H1 (cell line): Measurements from ENCODE around the gene FAM53B. TPM values are rescaled to one million over a fixed set of nuclear protein-coding genes. Genes with fewer than 3 reads are reported as not detected.

Experiments
- CTCF ChIA-PET: fragments of 300-600 bp; sonication (Branson Sonifier 250); formaldehyde crosslinking; loops from one replicate; lab custom pipeline; 2021; ENCODE audit not compliant: partially characterized antibody; lab: Charles Lee
- POLR2A ChIA-PET: fragments of 300-600 bp; sonication (Branson Sonifier 250); formaldehyde crosslinking; loops from one replicate; lab custom pipeline; 2021; ENCODE audit warnings: inconsistent platforms; ENCODE audit not compliant: partially characterized antibody; lab: Charles Lee
- DNase-seq, 2 experiments: peaks; one replicate each; pipeline versions ENCODE4 v3.0.0 to v3.0.0-alpha.2; 2010 to 2022; ENCODE audit warnings: low spot score in 2 of 2, low read depth in 1 of 2, mixed read lengths in 1 of 2
- FAIRE-seq: peaks from 2 replicates; lab custom pipeline; 2011; peaks lifted over from hg19 to GRCh38; lab: Jason Lieb, UNC
- H2AFZ ChIP-seq: 2 replicates; pipeline ENCODE4 v1.8.1; 2012; ENCODE audit warnings: low read length, inconsistent platforms
- H2AK5ac ChIP-seq: 2 replicates; pipeline ENCODE4 v1.6.1; 2013; ENCODE audit warnings: low read depth, low read length
- H2BK120ac ChIP-seq: replicated peaks from 2 replicates; pipeline ENCODE3; 2013; ENCODE audit warnings: low read depth, low read length, inconsistent platforms
- H2BK12ac ChIP-seq: 2 replicates; pipeline ENCODE4 v1.6.1; 2013; ENCODE audit warnings: low read depth, low read length
- H2BK15ac ChIP-seq: 2 replicates; pipeline ENCODE4 v1.6.1; 2013; ENCODE audit warnings: low read length
- H2BK20ac ChIP-seq: 2 replicates; pipeline ENCODE4 v1.6.1; 2013; ENCODE audit warnings: low read length
- H2BK5ac ChIP-seq: 2 replicates; pipeline ENCODE4 v1.6.1; 2013; ENCODE audit warnings: low read depth, low read length
- H3K14ac ChIP-seq: 2 replicates; pipeline ENCODE4 v1.6.1; 2013; ENCODE audit warnings: inconsistent platforms; ENCODE audit not compliant: insufficient read length
- H3K18ac ChIP-seq: 2 replicates; pipeline ENCODE4 v1.6.1; 2013; ENCODE audit warnings: low read length; ENCODE audit errors: extremely low read depth
- H3K23ac ChIP-seq: 2 replicates; pipeline ENCODE4 v1.6.1; 2013; ENCODE audit warnings: inconsistent platforms; ENCODE audit not compliant: insufficient read length
- H3K23me2 ChIP-seq: 2 replicates; pipeline ENCODE4 v1.6.1; 2013; ENCODE audit warnings: low read depth, low read length
- H3K27ac ChIP-seq: 2 replicates; pipeline ENCODE4 v1.6.1; 2011; ENCODE audit warnings: low read depth, low read length, inconsistent platforms
- H3K27me3 ChIP-seq, 4 experiments: replicated peaks in 1 of 4; 1 replicate in 1 of 4; 2 replicates in 3 of 4; pipeline versions ENCODE4 v1.6.1 to v1.8.1; 2011 to 2013; ENCODE audit warnings: low read length in 3 of 4, mild to moderate bottlenecking in 3 of 4, inconsistent platforms in 2 of 4, mixed read lengths in 2 of 4, moderate library complexity in 1 of 4; ENCODE audit not compliant: control insufficient read depth in 3 of 4, insufficient read depth in 3 of 4; ENCODE audit errors: extremely low read depth in 1 of 4
- H3K36me3 ChIP-seq, 4 experiments: 2 replicates each; pipeline versions ENCODE4 v1.6.1 to v1.8.1; 2011 to 2013; ENCODE audit warnings: mild to moderate bottlenecking in 4 of 4, low read length in 3 of 4, moderate library complexity in 2 of 4, control low read depth in 1 of 4, inconsistent platforms in 1 of 4; ENCODE audit not compliant: insufficient read depth in 4 of 4, control insufficient read depth in 2 of 4
- H3K4ac ChIP-seq: replicated peaks from 2 replicates; pipeline ENCODE3; 2013; ENCODE audit warnings: low read length, low read depth, mixed read lengths, inconsistent platforms; ENCODE audit not compliant: insufficient read length
- H3K4me1 ChIP-seq, 4 experiments: replicated peaks in 1 of 4; 1 replicate in 1 of 4; 2 replicates in 3 of 4; pipeline versions ENCODE4 v1.6.1 to v1.8.1; 2011 to 2013; ENCODE audit warnings: low read length in 3 of 4, inconsistent platforms in 2 of 4, mixed read lengths in 1 of 4; ENCODE audit not compliant: insufficient read depth in 4 of 4, control insufficient read depth in 3 of 4
- H3K4me2 ChIP-seq, 2 experiments: 2 replicates each; pipeline versions ENCODE4 v1.6.1 to v1.8.1; 2011 to 2013; ENCODE audit warnings: low read depth in 2 of 2, low read length in 2 of 2, control low read depth in 1 of 2, inconsistent platforms in 1 of 2, mild to moderate bottlenecking in 1 of 2; ENCODE audit not compliant: insufficient read depth in 1 of 2
- H3K4me3 ChIP-seq, 4 experiments: fragments of 200-600, 300-600 bp in 1 of 4; sonication (generic), shearing (Covaris generic), sonication (Bioruptor Twin) in 1 of 4; 2 replicates each; pipeline versions ENCODE4 v1.5.1 to v1.8.1; 2011 to 2016; ENCODE audit warnings: low read length in 4 of 4, low read depth in 3 of 4, control low read depth in 2 of 4, inconsistent platforms in 2 of 4, mild to moderate bottlenecking in 2 of 4, mixed read lengths in 1 of 4, moderate library complexity in 1 of 4; ENCODE audit not compliant: insufficient read depth in 2 of 4; ENCODE audit errors: extremely low read depth in 1 of 4
- H3K56ac ChIP-seq: replicated peaks from 2 replicates; pipeline ENCODE3; 2013; ENCODE audit warnings: low read depth, mild to moderate bottlenecking, mixed read lengths, low read length, inconsistent platforms; ENCODE audit not compliant: insufficient read length
- H3K79me1 ChIP-seq: 2 replicates; pipeline ENCODE4 v1.6.1; 2013; ENCODE audit warnings: low read depth, low read length, control low read depth
- H3K79me2 ChIP-seq, 2 experiments: 2 replicates each; pipeline versions ENCODE4 v1.6.1 to v1.8.1; 2012 to 2013; ENCODE audit warnings: low read length in 2 of 2, mild to moderate bottlenecking in 2 of 2, inconsistent platforms in 1 of 2; ENCODE audit not compliant: insufficient read depth in 2 of 2, control insufficient read depth in 1 of 2
- H3K9ac ChIP-seq, 4 experiments: replicated peaks in 1 of 4; 1 replicate in 1 of 4; 2 replicates in 3 of 4; pipeline versions ENCODE4 v1.6.1 to v1.8.1; 2011 to 2013; ENCODE audit warnings: low read depth in 3 of 4, low read length in 3 of 4, control low read depth in 2 of 4, mild to moderate bottlenecking in 2 of 4, moderate library complexity in 2 of 4, inconsistent platforms in 1 of 4; ENCODE audit errors: extremely low read depth in 1 of 4
- H3K9me3 ChIP-seq, 2 experiments: 2 replicates each; pipeline versions ENCODE4 v1.6.1 to v1.8.1; 2012 to 2013; ENCODE audit warnings: mild to moderate bottlenecking in 2 of 2, moderate library complexity in 2 of 2, control low read depth in 1 of 2, inconsistent platforms in 1 of 2, low read depth in 1 of 2, low read length in 1 of 2, mixed read lengths in 1 of 2; ENCODE audit not compliant: insufficient read depth in 2 of 2
- H4K20me1 ChIP-seq, 2 experiments: replicated peaks in 1 of 2; 2 replicates each; pipeline versions ENCODE3 to v1.8.1; 2011 to 2013; ENCODE audit warnings: inconsistent platforms in 2 of 2, low read length in 2 of 2, mild to moderate bottlenecking in 1 of 2; ENCODE audit not compliant: insufficient read depth in 2 of 2, control insufficient read depth in 1 of 2
- H4K5ac ChIP-seq: 2 replicates; pipeline ENCODE4 v1.6.1; 2013; ENCODE audit warnings: low read length, low read depth, mixed read lengths, inconsistent platforms; ENCODE audit not compliant: insufficient read length
- H4K8ac ChIP-seq: 2 replicates; pipeline ENCODE4 v1.8.0; 2013; ENCODE audit warnings: mild to moderate bottlenecking, moderate library complexity, low read length, inconsistent platforms; ENCODE audit not compliant: insufficient read depth; ENCODE audit errors: extremely low read depth
- H4K91ac ChIP-seq: replicated peaks from 2 replicates; pipeline ENCODE3; 2013; ENCODE audit warnings: low read length, mixed read lengths, inconsistent platforms; ENCODE audit not compliant: insufficient read length
- CREB1 ChIP-seq: IDR thresholded peaks from 2 replicates; pipeline ENCODE4 v1.6.1; 2012; ENCODE audit warnings: inconsistent platforms
- E2F6 ChIP-seq: IDR thresholded peaks from 2 replicates; pipeline ENCODE4 v1.6.1; 2012; ENCODE audit warnings: inconsistent platforms
- EZH2 ChIP-seq: fragments of 200-600 bp; sonication (generic); IDR thresholded peaks from 2 replicates; pipeline ENCODE4 v1.7.1; 2012; ENCODE audit warnings: low read depth, mild to moderate bottlenecking, moderate library complexity, low read length, inconsistent platforms; ENCODE audit not compliant: severe bottlenecking
- GABPA ChIP-seq: IDR thresholded peaks from 2 replicates; pipeline ENCODE4 v1.6.1; 2011; ENCODE audit warnings: mild to moderate bottlenecking, low read length, moderate library complexity, borderline replicate concordance; ENCODE audit not compliant: insufficient read depth
- KDM1A ChIP-seq: fragments of 200-600, 300-600 bp; sonication (generic); IDR thresholded peaks from 2 replicates; pipeline ENCODE4 v1.7.1; 2016; ENCODE audit warnings: mild to moderate bottlenecking, low read length, borderline replicate concordance
- NANOG ChIP-seq: IDR thresholded peaks from 2 replicates; pipeline ENCODE4 v1.6.1; 2011; ENCODE audit warnings: low read length, low read depth, mild to moderate bottlenecking, inconsistent platforms; ENCODE audit not compliant: insufficient read depth, poor library complexity, severe bottlenecking
- NRF1 ChIP-seq: IDR thresholded peaks from 2 replicates; pipeline ENCODE4 v1.6.1; 2011; ENCODE audit warnings: mild to moderate bottlenecking, low read depth, low read length, improper control_type of control experiment
- POLR2AphosphoS5 ChIP-seq: IDR thresholded peaks from 2 replicates; pipeline ENCODE4 v1.6.1; 2011; ENCODE audit warnings: low read depth, low read length
- RBBP5 ChIP-seq: IDR thresholded peaks from 2 replicates; pipeline ENCODE4 v1.7.1; 2012; ENCODE audit warnings: low read depth, mild to moderate bottlenecking, inconsistent platforms, low read length, moderate library complexity, borderline replicate concordance
- SIN3A ChIP-seq, 2 experiments: IDR thresholded peaks in 1 of 2; conservative IDR thresholded peaks in 1 of 2; 2 replicates each; pipeline ENCODE4 v1.6.1; 2011 to 2012; ENCODE audit warnings: low read length in 2 of 2, improper control_type of control experiment in 1 of 2, low read depth in 1 of 2, mild to moderate bottlenecking in 1 of 2
- SP2 ChIP-seq: IDR thresholded peaks from 2 replicates; pipeline ENCODE4 v1.6.1; 2012; ENCODE audit warnings: mild to moderate bottlenecking, low read length, inconsistent platforms
- TCF12 ChIP-seq: IDR thresholded peaks from 2 replicates; pipeline ENCODE4 v1.6.1; 2011; ENCODE audit warnings: low read depth, mild to moderate bottlenecking, low read length
- TEAD4 ChIP-seq: IDR thresholded peaks from 2 replicates; pipeline ENCODE4 v1.6.1; 2012; ENCODE audit warnings: low read depth, low read length, inconsistent platforms, mixed read lengths
- YY1 ChIP-seq: IDR thresholded peaks from 2 replicates; pipeline ENCODE4 v1.6.1; 2011; ENCODE audit warnings: low read depth, mild to moderate bottlenecking, low read length
- WGBS, 2 experiments: shearing (Covaris generic) in 1 of 2; methylation state at CpG; one replicate each; pipeline versions ENCODE4 v1.1.6 to v1.1.7; 2013 to 2015; ENCODE audit warnings: low lambda C conversion rate in 2 of 2, mixed read lengths in 2 of 2, inconsistent platforms in 1 of 2, low coverage in 1 of 2, missing lambda C conversion rate in 1 of 2; ENCODE audit not compliant: insufficient replicate concordance in 2 of 2, insufficient coverage in 1 of 2, insufficient read length in 1 of 2; ENCODE audit errors: extremely low coverage in 1 of 2, missing lambda C conversion rate in 1 of 2; 5-methylcytosine and 5-hydroxymethylcytosine counted together
- polyA plus RNA-seq, 7 experiments: library from polyadenylated mRNA; depleted of rRNA in 3 of 7; stranded (reverse) in 5 of 7; unstranded in 2 of 7; fragments of >200 nt in 5 of 7; fragments of 200-250 nt in 2 of 7; gene quantifications; 1 replicate in 5 of 7; 2 replicates in 1 of 7; 4 replicates in 1 of 7; pipeline versions ENCODE4 v1.2.1 to v1.2.3, GENCODE V29; 2011 to 2013; ENCODE audit warnings: missing spikeins in 2 of 7, mixed read lengths in 2 of 7
- total RNA-seq: library from RNA; stranded (reverse); fragmentation: NEBNext Ultra II Directional; extraction: Animal tissue kit (Norgen Biotek cat#: 25700); gene quantifications from 2 replicates; pipeline ENCODE4 v1.2.1, GENCODE V29; 2021

Gene FAM53B
- total and polyA plus RNA-seq, 2 of the 8 experiments (the other 6 are each of a cell fraction or from before 2014, with no cell fraction given) = 5.3 to 14.4 TPM

DNA sequence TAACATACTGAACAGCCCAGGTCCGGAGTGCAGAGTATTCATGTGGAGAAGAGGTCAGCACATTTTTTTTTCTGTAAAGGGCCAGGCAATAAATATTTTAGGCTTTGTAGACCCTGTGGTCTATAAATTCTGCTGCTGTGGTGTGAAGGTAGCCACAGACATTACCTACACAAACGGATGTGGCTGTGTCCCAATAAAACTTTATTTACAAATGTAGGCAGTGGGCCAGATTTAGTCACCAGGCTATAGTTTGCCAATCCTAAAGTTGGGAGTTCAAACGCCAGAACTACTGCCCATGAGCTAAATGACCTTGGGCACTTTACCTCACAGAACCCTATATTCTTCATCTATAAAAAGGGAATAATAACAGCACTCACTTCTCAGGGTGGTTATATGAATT, 13.4 kb downstream of the FAM53B start:
- H2BK5ac ChIP-seq = no peak overlapping the region
- no peak for DNase-seq
- H2BK15ac ChIP-seq = no peak overlapping the region
- no peak for FAIRE-seq
- H3K9ac ChIP-seq = no peak overlapping the region
- 85% methylated on average over 3 of the region's 3 CpGs; no CpG with 5 or more reads in 1 of the 2 experiments for WGBS, 2 experiments
- H2BK12ac ChIP-seq = no peak overlapping the region
- peaks cover 0 to under 1% of the 10 kb centered on the region in 2 experiments; a peak in 1 of 4 replicates for H3K79me2 ChIP-seq
- H3K4me1 ChIP-seq = peaks cover 0 to 4% (median 0%) of the 10 kb centered on the region in 4 experiments; a peak in 3 of 7 replicates
- no peaks in the 10 kb centered on the region for H3K9me3 ChIP-seq
- peaks cover 1 to 18% of the 10 kb centered on the region in 2 experiments for H4K20me1 ChIP-seq
- no peak overlapping the region for H3K14ac ChIP-seq
- H3K79me1 ChIP-seq = peaks cover 7% of the 10 kb centered on the region
- no peak overlapping the region for H3K56ac ChIP-seq
- no peak overlapping the region for H3K27ac ChIP-seq
- H3K18ac ChIP-seq = no peak overlapping the region
- no peak overlapping the region for H4K8ac ChIP-seq
- H3K36me3 ChIP-seq = no peaks in the 10 kb centered on the region
- H3K4me2 ChIP-seq = no peak overlapping the region
- ChIA-PET CTCF (interaction anchor here (0.7 to 10.3 kb wide), 10 partner anchors 10 to 364 kb away, joined by 3 to 86 read pairs (median 4); no protein-coding TSS in a partner anchor), POLR2A (interaction anchor here (1.6 kb wide), 1 partner anchor 77 kb away, joined by 4 read pairs; no protein-coding TSS in a partner anchor)
- H3K27me3 ChIP-seq = no peaks in the 10 kb centered on the region
- H3K4me3 ChIP-seq = no peak overlapping the region
- no peak overlapping the region for H2BK120ac ChIP-seq
- no peak overlapping the region for H4K5ac ChIP-seq
- H4K91ac ChIP-seq = no peak overlapping the region
- no peak overlapping the region for H2AK5ac ChIP-seq
- H3K23me2 ChIP-seq = no peaks in the 10 kb centered on the region
- H3K4ac ChIP-seq = no peak overlapping the region
- no peak overlapping the region for H3K23ac ChIP-seq
- H2AFZ ChIP-seq = no peak overlapping the region
- H2BK20ac ChIP-seq = no peak overlapping the region
- TF ChIP-seq NANOG (no peak), NRF1 (no peak), SP2 (no peak), GABPA (no peak), POLR2AphosphoS5 (no peak), CREB1 (no peak), KDM1A (no peak), EZH2 (no peak), E2F6 (no peak), YY1 (no peak), RBBP5 (no peak), SIN3A (conservative IDR thresholded peaks at IDR 0.05 in 1 of 2, IDR thresholded peaks at IDR 0.05 in 1 of 2; ENCODE audit: low read depth in 1 of 2, low read length in 2 of 2) (no peak), TEAD4 (no peak), TCF12 (no peak)
